ENCODE measurements around the gene IGSF8.
A peak's percentile ranks its signal among the peaks of the same experiment; 100 is the strongest.

IGSF8 gene

GRCh38 chr1:160058087-160058486, 40.3 kb downstream of the IGSF8 start:
- ChIA-PET POLR2A (no interaction called here), CTCF (interaction anchor here (0.9 to 25.0 kb wide), 10 partner anchors 8 to 194 kb away, joined by 3 to 541 read pairs (median 4); partner anchors contain the start of genes KCNJ10, KCNJ9 and PIGM)
- H3K36me3 ChIP-seq (ENCODE audit: control insufficient read depth in 2 of 2, insufficient read depth in 1 of 2, low read length in 2 of 2) = no peaks in the 10 kb centered on the region
- H3K4me1 ChIP-seq (ENCODE audit: control insufficient read depth, insufficient read depth, low read length) = no peaks in the 10 kb centered on the region
- H3K27ac ChIP-seq (ENCODE audit: extremely low read depth, low read depth, low read length) = no peak overlapping the region
- H3K9me3 ChIP-seq (ENCODE audit: control insufficient read depth, insufficient read depth, low read depth, low read length) = no peaks in the 10 kb centered on the region
- H3K4me3 ChIP-seq (ENCODE audit: low read depth, low read length) = no peak overlapping the region
- TF ChIP-seq ZNF23 (tag by site-specific recombination; IDR thresholded peaks at IDR 0.05; ENCODE audit: borderline replicate concordance) = no peak
- TF ChIP-seq ZNF280D (tag by site-specific recombination; IDR thresholded peaks at IDR 0.05) = no peak
- no peak for TF ChIP-seq ZNF692 (tag by site-specific recombination; IDR thresholded peaks at IDR 0.05)
- no peak for TF ChIP-seq ZNF274 (IDR thresholded peaks at IDR 0.05; ENCODE audit: low read length)
- no peak for TF ChIP-seq ZNF274 (tag by site-specific recombination; IDR thresholded peaks at IDR 0.05; ENCODE audit: borderline replicate concordance)
- TF ChIP-seq ZNF341 (tag by site-specific recombination; IDR thresholded peaks at IDR 0.05; ENCODE audit: low read depth) = peak; percentile 41; the same call in 1 of the 2 replicates
- TF ChIP-seq ZNF585B (tag by site-specific recombination; IDR thresholded peaks at IDR 0.05) = no peak
- 0 out of 2 replicates have a peak, but pooled peaks have one; percentile 14 for TF ChIP-seq CTCF (tag by site-specific recombination; IDR thresholded peaks at IDR 0.05)
- TF ChIP-seq ZNF292 (tag by site-specific recombination; IDR thresholded peaks at IDR 0.05; ENCODE audit: borderline replicate concordance, low read depth) = no peak
- no peak for TF ChIP-seq PBX3 (CRISPR knock-in tag; IDR thresholded peaks at IDR 0.05)
- TF ChIP-seq, protein P1, sequence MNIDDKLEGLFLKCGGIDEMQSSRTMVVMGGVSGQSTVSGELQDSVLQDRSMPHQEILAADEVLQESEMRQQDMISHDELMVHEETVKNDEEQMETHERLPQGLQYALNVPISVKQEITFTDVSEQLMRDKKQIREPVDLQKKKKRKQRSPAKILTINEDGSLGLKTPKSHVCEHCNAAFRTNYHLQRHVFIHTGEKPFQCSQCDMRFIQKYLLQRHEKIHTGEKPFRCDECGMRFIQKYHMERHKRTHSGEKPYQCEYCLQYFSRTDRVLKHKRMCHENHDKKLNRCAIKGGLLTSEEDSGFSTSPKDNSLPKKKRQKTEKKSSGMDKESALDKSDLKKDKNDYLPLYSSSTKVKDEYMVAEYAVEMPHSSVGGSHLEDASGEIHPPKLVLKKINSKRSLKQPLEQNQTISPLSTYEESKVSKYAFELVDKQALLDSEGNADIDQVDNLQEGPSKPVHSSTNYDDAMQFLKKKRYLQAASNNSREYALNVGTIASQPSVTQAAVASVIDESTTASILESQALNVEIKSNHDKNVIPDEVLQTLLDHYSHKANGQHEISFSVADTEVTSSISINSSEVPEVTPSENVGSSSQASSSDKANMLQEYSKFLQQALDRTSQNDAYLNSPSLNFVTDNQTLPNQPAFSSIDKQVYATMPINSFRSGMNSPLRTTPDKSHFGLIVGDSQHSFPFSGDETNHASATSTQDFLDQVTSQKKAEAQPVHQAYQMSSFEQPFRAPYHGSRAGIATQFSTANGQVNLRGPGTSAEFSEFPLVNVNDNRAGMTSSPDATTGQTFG (tag by site-specific recombination; IDR thresholded peaks at IDR 0.05; ENCODE audit: borderline replicate concordance) = no peak
- peak; percentile 20; the same call in 1 of the 2 replicates for TF ChIP-seq ZNF654 (tag by site-specific recombination; IDR thresholded peaks at IDR 0.05; ENCODE audit: low read depth)
- no peak for TF ChIP-seq ZNF473 (tag by site-specific recombination; IDR thresholded peaks at IDR 0.05)
- TF ChIP-seq ZNF747 (tag by site-specific recombination; IDR thresholded peaks at IDR 0.05) = no peak
- TF ChIP-seq OSR2 (tag by site-specific recombination; IDR thresholded peaks at IDR 0.05) = no peak
- TF ChIP-seq, protein P2, sequence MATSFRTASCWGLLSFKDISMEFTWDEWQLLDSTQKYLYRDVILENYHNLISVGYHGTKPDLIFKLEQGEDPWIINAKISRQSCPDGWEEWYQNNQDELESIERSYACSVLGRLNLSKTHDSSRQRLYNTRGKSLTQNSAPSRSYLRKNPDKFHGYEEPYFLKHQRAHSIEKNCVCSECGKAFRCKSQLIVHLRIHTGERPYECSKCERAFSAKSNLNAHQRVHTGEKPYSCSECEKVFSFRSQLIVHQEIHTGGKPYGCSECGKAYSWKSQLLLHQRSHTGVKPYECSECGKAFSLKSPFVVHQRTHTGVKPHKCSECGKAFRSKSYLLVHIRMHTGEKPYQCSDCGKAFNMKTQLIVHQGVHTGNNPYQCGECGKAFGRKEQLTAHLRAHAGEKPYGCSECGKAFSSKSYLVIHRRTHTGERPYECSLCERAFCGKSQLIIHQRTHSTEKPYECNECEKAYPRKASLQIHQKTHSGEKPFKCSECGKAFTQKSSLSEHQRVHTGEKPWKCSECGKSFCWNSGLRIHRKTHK (tag by site-specific recombination; IDR thresholded peaks at IDR 0.05) = no peak
- TF ChIP-seq ZNF623 (tag by site-specific recombination; IDR thresholded peaks at IDR 0.05) = no peak
- TF ChIP-seq, protein P3, sequence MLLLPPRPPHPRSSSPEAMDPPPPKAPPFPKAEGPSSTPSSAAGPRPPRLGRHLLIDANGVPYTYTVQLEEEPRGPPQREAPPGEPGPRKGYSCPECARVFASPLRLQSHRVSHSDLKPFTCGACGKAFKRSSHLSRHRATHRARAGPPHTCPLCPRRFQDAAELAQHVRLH (tag by site-specific recombination; IDR thresholded peaks at IDR 0.05) = no peak
- TF ChIP-seq ZSCAN16 (tag by site-specific recombination; IDR thresholded peaks at IDR 0.05) = no peak
- TF ChIP-seq SP7 (tag by site-specific recombination; IDR thresholded peaks at IDR 0.05) = no peak
- TF ChIP-seq ZNF302 (tag by site-specific recombination; IDR thresholded peaks at IDR 0.05; ENCODE audit: low read depth) = no peak
- no peak for TF ChIP-seq ZFP3 (tag by site-specific recombination; IDR thresholded peaks at IDR 0.05; ENCODE audit: low read depth)
- TF ChIP-seq IKZF3 (tag by site-specific recombination; IDR thresholded peaks at IDR 0.05) = no peak
- TF ChIP-seq ZNF776 (tag by site-specific recombination; IDR thresholded peaks at IDR 0.05; ENCODE audit: borderline replicate concordance) = no peak
